T-cell (primary cell): ENCODE data around the gene RAB11B. TPM values are rescaled to one million over a fixed set of nuclear protein-coding genes. Genes with fewer than 3 reads are reported as not detected.
"Not testable (repeated sequence)": the region's sequence is repeated elsewhere in the genome, so short reads cannot be mapped to it uniquely, and the experiment has no call there.

Experiments
- ATAC-seq, 4 experiments: fragments of 200-7000 bp in 3 of 4; fragments of 150-1000 bp in 1 of 4; cut with Tn5 transposase; replicated peaks in 1 of 4; 1 replicate in 3 of 4; 2 replicates in 1 of 4; pipeline ENCODE4 v1.10.0; 2021; ENCODE audit warnings: moderate library complexity in 3 of 4, mild to moderate bottlenecking in 2 of 4, moderate number of reproducible peaks in 1 of 4
- CTCF ChIA-PET, 2 donors: fragments of 300-600 bp; sonication (Branson Sonifier 250); formaldehyde crosslinking; loops; one replicate each; lab custom pipeline; 2022; ENCODE audit warnings: antibody characterized with exemption in 2 of 2; lab: Charles Lee
- POLR2A ChIA-PET, 2 donors: fragments of 300-600 bp; sonication (Branson Sonifier 250); formaldehyde crosslinking; loops; one replicate each; lab custom pipeline; 2022; ENCODE audit warnings: antibody characterized with exemption in 2 of 2; lab: Charles Lee
- DNase-seq, 35 experiments: peaks; one replicate each; pipeline versions ENCODE4 v3.0.0 to v3.0.0-alpha.2; 2013 to 2023
- H3K27ac ChIP-seq: one replicate; pipeline ENCODE4 v1.5.1; 2013; ENCODE audit warnings: low read length
- H3K27me3 ChIP-seq, 2 experiments: replicated peaks in 1 of 2; 1 replicate in 1 of 2; 2 replicates in 1 of 2; pipeline versions ENCODE4 v1.6.1 to v1.7.0; 2013; ENCODE audit warnings: low read length in 1 of 2, mixed read lengths in 1 of 2; ENCODE audit not compliant: control insufficient read depth in 2 of 2, insufficient read depth in 2 of 2; ENCODE audit errors: extremely low read depth in 1 of 2
- H3K36me3 ChIP-seq, 2 donors: 1 replicate in 1 of 2; 2 replicates in 1 of 2; pipeline versions ENCODE4 v1.6.1 to v1.7.0; 2013; ENCODE audit warnings: low read length in 1 of 2; ENCODE audit not compliant: control insufficient read depth in 2 of 2, insufficient read depth in 1 of 2; ENCODE audit errors: extremely low read depth in 1 of 2
- H3K4me1 ChIP-seq, 2 experiments: 1 replicate in 1 of 2; 2 replicates in 1 of 2; pipeline versions ENCODE4 v1.6.1 to v1.7.0; 2013; ENCODE audit warnings: low read length in 2 of 2, mixed read lengths in 1 of 2; ENCODE audit not compliant: insufficient read depth in 2 of 2, control insufficient read depth in 1 of 2; ENCODE audit errors: extremely low read depth in 1 of 2
- H3K4me3 ChIP-seq, 2 donors: 1 replicate in 1 of 2; 2 replicates in 1 of 2; pipeline versions ENCODE4 v1.5.1 to v1.7.0; 2013; ENCODE audit warnings: mild to moderate bottlenecking in 2 of 2, low read length in 1 of 2, moderate library complexity in 1 of 2; ENCODE audit not compliant: control insufficient read depth in 1 of 2; ENCODE audit errors: extremely low read depth in 1 of 2
- H3K9me3 ChIP-seq: 2 replicates; pipeline ENCODE4 v1.7.0; 2013
- H3K27ac Mint-ChIP-seq, 2 donors: one replicate each; pipeline ENCODE4 v1.8.0; 2020 to 2021; ENCODE audit warnings: mild to moderate bottlenecking in 2 of 2, mixed read lengths in 2 of 2
- H3K27me3 Mint-ChIP-seq, 2 donors: one replicate each; pipeline ENCODE4 v1.8.0; 2021 to 2022; ENCODE audit warnings: mixed read lengths in 2 of 2
- H3K36me3 Mint-ChIP-seq: one replicate; pipeline ENCODE4 v1.8.0; 2021; ENCODE audit warnings: mixed read lengths
- H3K4me1 Mint-ChIP-seq, 3 donors: one replicate each; pipeline ENCODE4 v1.8.0; 2020 to 2022; ENCODE audit warnings: mixed read lengths in 3 of 3, mild to moderate bottlenecking in 1 of 3
- H3K4me3 Mint-ChIP-seq, 3 donors: one replicate each; pipeline ENCODE4 v1.8.0; 2020 to 2022; ENCODE audit warnings: mild to moderate bottlenecking in 3 of 3, mixed read lengths in 3 of 3, moderate library complexity in 3 of 3
- H3K9me3 Mint-ChIP-seq, 3 donors: one replicate each; pipeline ENCODE4 v1.8.0; 2020 to 2022; ENCODE audit warnings: mixed read lengths in 3 of 3
- WGBS: methylation state at CpG from one replicate; pipeline ENCODE4 v1.1.5; 2013; ENCODE audit warnings: missing lambda C conversion rate; ENCODE audit not compliant: insufficient coverage; 5-methylcytosine and 5-hydroxymethylcytosine counted together
- total RNA-seq, 35 experiments: library from RNA in 6 of 35; stranded (reverse) in 6 of 35; fragments of 120-200 nt in 1 of 35; gene quantifications; one replicate each; pipeline versions ENCODE4 v1.2.1 to v1.2.4 and lab custom pipeline; 2013 to 2026

The RAB11B gene
- total RNA-seq, 5 donors from 2014 or later (not counting 1 experiment from before 2014, with no cell fraction given): 87.5 to 125 (median 116) TPM

DNA sequence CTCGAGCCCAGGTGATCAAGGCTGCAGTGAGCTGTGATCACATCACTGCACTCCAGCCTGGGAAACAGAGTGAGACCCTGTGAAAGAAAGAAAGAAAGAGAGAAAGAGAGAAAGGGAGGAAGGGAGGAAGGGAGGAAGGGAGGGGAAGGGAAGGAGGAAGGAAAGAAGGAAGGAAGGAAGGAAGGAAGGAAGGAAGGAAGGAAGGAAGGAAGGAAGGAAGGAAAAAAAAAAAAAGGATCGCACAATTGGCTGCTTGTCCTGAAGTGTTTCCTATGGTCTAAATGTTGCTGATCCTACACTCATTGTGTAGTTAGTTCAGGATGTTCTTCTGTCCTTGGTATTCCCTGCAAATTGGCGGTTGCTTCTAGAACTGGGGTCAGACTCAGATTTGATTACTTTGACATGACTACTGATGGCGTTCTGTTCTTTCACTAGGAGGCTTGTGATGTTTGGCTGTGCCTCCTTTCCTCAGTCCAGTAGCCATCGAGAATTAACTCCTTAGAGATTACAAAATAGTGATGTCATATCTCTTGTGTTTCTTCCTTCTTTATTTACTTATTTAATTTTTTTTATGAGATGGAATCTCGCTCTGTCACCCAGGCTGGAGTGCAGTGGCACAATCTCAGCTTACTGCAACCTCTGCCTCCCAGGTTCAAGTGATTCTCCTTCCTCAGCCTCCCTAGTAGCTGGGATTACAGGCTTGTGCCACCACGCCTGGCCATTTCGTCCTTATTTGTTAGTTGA is 40.4 kb upstream of the RAB11B start:
- WGBS: 83% methylated on average over 2 of the region's 8 CpGs
- DNase-seq, H3K4me3 ChIP-seq, ATAC-seq, H3K9me3 Mint-ChIP-seq, H3K4me3 Mint-ChIP-seq, H3K9me3 ChIP-seq, H3K4me1 ChIP-seq, H3K36me3 Mint-ChIP-seq, H3K4me1 Mint-ChIP-seq, H3K36me3 ChIP-seq, H3K27ac ChIP-seq, H3K27ac Mint-ChIP-seq, POLR2A ChIA-PET: not testable (repeated sequence)
- peaks cover 0 to 40% of the 10 kb centered on the region in 2 experiments for H3K27me3 ChIP-seq
- CTCF ChIA-PET: interaction anchor here in 1 of 2 donors (0.7 kb wide), 1 partner anchor 252 kb away, joined by 4 read pairs; no protein-coding TSS in a partner anchor
- peaks cover 18 to 28% of the 10 kb centered on the region in 2 donors for H3K27me3 Mint-ChIP-seq

DNA sequence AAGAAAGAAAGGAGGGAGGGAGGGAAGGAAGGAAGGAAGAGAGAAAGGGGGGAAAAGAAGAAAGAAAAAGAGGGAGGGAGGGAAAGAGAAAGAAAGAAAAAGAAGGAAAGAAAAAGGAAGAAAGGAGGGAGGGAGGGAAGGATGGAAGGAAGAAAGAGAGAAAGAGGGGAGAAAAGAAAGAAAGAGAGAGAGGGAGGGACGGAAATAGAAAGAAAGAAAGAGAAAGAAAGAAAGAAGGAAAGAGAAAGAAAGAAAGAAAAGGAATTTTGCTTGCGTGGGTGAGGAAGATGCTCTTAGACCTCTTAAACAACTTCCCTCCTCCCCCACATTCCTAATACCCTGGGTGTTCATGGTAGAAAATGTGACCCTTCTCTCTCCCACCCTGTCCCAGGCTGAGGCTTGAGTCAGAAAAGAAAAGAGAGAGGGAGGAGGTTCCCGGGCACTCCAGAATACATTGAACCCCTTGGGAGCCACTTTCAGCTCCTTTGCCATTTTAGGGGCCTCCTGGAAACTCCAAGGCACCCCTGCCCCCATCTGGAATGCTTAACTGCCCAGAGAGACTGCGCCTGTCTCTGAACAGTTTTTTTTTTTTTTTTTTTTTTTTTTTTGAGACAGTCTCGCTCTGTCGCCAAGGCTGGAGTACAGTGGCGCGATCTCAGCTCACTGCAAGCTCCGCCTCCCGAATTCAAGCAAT is 37.9 kb upstream of the RAB11B start:
- H3K36me3 ChIP-seq: no peaks in the 10 kb centered on the region
- Mint-ChIP-seq H3K27ac (no peak overlapping the region), H3K4me1 (peaks cover 2 to 5% (median 2%) of the 10 kb centered on the region in 3 donors), H3K27me3 (peaks cover 18 to 25% of the 10 kb centered on the region in 2 donors), H3K9me3 (no peaks in the 10 kb centered on the region), H3K36me3 (no peaks in the 10 kb centered on the region), H3K4me3 (no peak overlapping the region)
- ChIA-PET POLR2A (interaction anchor here in 1 of 2 donors (0.7 kb wide), 1 partner anchor 168 kb away, joined by 3 read pairs; no protein-coding TSS in a partner anchor), CTCF (interaction anchor here (0.6 to 1.4 kb wide), 3 partner anchors 61 to 241 kb away, joined by 3 to 4 read pairs (median 3); partner anchors contain the start of gene MARCHF2 (in 1 of the 2))
- peaks cover 0 to 6% of the 10 kb centered on the region in 2 experiments for H3K4me1 ChIP-seq
- DNase-seq (no peak), ATAC-seq (no peak)
- no CpG with 5 or more reads among the region's 10 CpGs for WGBS
- peaks cover 0 to 40% of the 10 kb centered on the region in 2 experiments for H3K27me3 ChIP-seq
- H3K4me3 ChIP-seq: no peak overlapping the region
- H3K9me3 ChIP-seq: no peaks in the 10 kb centered on the region
- H3K27ac ChIP-seq: no peak overlapping the region

- peaks cover 18 to 25% of the 10 kb centered on the region in 2 donors for H3K27me3 Mint-ChIP-seq
- H3K4me1 Mint-ChIP-seq, H3K27ac Mint-ChIP-seq, H3K36me3 ChIP-seq, H3K9me3 ChIP-seq, H3K4me3 Mint-ChIP-seq, DNase-seq, H3K4me3 ChIP-seq, H3K27ac ChIP-seq, ATAC-seq, H3K36me3 Mint-ChIP-seq, H3K9me3 Mint-ChIP-seq, H3K4me1 ChIP-seq: not testable (repeated sequence)
- CTCF ChIA-PET: interaction anchor here (1.4 to 1.8 kb wide), 3 partner anchors 45 to 289 kb away, joined by 3 to 6 read pairs (median 5); partner anchors contain the start of gene MARCHF2 (in 1 of the 2)
- peaks cover 0 to 40% of the 10 kb centered on the region in 2 experiments for H3K27me3 ChIP-seq
- WGBS: 83% methylated on average over 5 of the region's 5 CpGs
- POLR2A ChIA-PET: interaction anchor here in 1 of 2 donors (0.7 kb wide), 1 partner anchor 168 kb away, joined by 3 read pairs; no protein-coding TSS in a partner anchor
These were observed 37.3 kb upstream of the RAB11B start for GRCh38 chr19:8352845-8353244.

DNA sequence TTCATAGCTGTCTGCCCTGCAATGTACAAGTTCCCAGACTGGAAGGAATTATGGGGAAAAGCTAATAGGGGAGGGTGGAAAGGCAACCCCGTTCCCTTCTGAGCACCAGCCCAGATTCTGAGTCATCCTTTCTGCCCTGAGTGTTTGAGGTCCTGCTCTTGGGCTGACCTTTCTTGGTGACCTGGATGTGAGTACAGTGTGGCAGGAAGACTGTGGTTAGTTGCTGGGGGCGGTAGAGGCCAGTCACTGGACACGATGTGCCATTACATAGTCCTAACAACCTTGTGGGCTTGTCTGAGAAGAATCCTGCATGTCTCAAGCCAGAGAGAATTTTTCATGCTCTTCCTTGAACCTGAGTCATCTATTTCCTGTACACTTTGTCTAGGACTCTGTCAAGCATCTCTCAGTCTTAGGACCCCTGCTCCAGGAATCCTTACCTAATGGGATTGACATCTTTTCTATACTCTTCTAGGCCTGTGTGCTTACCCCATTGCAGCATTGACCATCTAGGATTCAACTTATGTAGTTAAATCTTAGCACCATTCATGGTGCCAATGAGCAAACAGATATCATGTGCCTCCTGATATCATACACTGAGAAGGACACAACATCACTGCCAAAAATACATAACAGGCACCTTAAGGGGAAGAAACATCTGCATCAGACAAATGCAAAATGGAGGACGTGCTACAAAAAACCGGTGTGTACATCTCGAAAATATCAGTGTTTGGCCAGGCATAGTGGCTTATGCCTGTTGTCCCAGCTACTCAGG is 34.3 kb upstream of the RAB11B start:
- Mint-ChIP-seq H3K4me1 (peaks cover 2 to 5% (median 2%) of the 10 kb centered on the region in 3 donors), H3K36me3 (no peaks in the 10 kb centered on the region), H3K27me3 (peaks cover 15 to 18% of the 10 kb centered on the region in 2 donors), H3K4me3 (no peak overlapping the region), H3K27ac (no peak overlapping the region), H3K9me3 (no peaks in the 10 kb centered on the region)
- Histone ChIP-seq H3K9me3 (no peaks in the 10 kb centered on the region), H3K27me3 (peaks cover 0 to 55% of the 10 kb centered on the region in 2 experiments), H3K27ac (no peak overlapping the region), H3K36me3 (no peaks in the 10 kb centered on the region), H3K4me3 (no peak overlapping the region), H3K4me1 (peaks cover 0 to 6% of the 10 kb centered on the region in 2 experiments)
- no peak for ATAC-seq
- WGBS: 77% methylated on average over 5 of the region's 6 CpGs
- ChIA-PET POLR2A (no interaction called here), CTCF (no interaction called here)
- no peak for DNase-seq

DNA sequence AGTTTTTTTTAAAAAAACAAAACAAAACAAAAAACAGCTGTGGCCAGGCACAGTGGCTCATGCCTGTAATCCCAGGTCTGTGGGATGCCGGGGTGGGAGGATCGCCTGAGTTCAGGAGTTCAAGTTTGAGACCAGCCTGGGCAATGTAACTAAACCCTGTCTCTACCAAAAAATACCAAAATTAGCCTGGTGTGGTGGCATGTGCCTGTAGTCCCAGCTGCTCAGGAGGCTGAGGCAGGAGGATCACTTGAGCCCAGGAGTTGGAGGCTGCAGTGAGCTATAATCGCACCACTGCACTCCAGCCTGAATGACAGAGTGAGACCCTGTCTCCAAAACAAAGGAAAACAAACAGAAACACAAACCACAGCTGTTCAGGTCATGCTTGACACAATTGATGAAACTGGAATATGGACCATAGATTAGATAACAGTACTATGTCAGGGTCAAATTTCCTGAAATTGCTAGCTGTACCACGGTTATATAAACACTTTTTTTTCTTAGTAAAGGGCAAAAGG is 33.1 kb upstream of the RAB11B start:
- no peak overlapping the region for H3K4me3 Mint-ChIP-seq
- H3K27me3 Mint-ChIP-seq: peaks cover 10 to 13% of the 10 kb centered on the region in 2 donors
- no peaks in the 10 kb centered on the region for H3K9me3 Mint-ChIP-seq
- no peak for DNase-seq
- no peak for ATAC-seq
- H3K36me3 Mint-ChIP-seq: no peaks in the 10 kb centered on the region
- ChIA-PET POLR2A (no interaction called here), CTCF (interaction anchor here in 1 of 2 donors (0.6 kb wide), 1 partner anchor 182 kb away, joined by 4 read pairs; no protein-coding TSS in a partner anchor)
- no peak overlapping the region for H3K27ac ChIP-seq
- no peaks in the 10 kb centered on the region for H3K9me3 ChIP-seq
- H3K27ac Mint-ChIP-seq: no peak overlapping the region
- peaks cover 2 to 5% (median 2%) of the 10 kb centered on the region in 3 donors for H3K4me1 Mint-ChIP-seq
- H3K4me1 ChIP-seq: peaks cover 0 to 6% of the 10 kb centered on the region in 2 experiments
- no CpG with 5 or more reads among the region's 4 CpGs for WGBS
- H3K36me3 ChIP-seq: no peaks in the 10 kb centered on the region
- H3K4me3 ChIP-seq: no peak overlapping the region
- peaks cover 0 to 51% of the 10 kb centered on the region in 2 experiments for H3K27me3 ChIP-seq
